Neural crest cell (in vitro differentiated cells): ENCODE results near the gene SLC26A8. TPM values are rescaled to one million over a fixed set of nuclear protein-coding genes. Genes with fewer than 3 reads are reported as not detected.

Experiments used
- DNase-seq: peaks from one replicate; pipeline ENCODE4 v3.0.0; 2021; ENCODE audit warnings: low read depth, mixed read lengths, low spot score
- H3K27ac Mint-ChIP-seq: one replicate; pipeline ENCODE4 v1.8.0; 2021; ENCODE audit warnings: mild to moderate bottlenecking, mixed read lengths; ENCODE audit not compliant: unreplicated experiment
- H3K27me3 Mint-ChIP-seq: 2 replicates; pipeline ENCODE4 v1.8.0; 2021; ENCODE audit warnings: low read depth, mild to moderate bottlenecking, mixed read lengths
- H3K36me3 Mint-ChIP-seq: 2 replicates; pipeline ENCODE4 v1.8.0; 2021; ENCODE audit warnings: low read depth, mild to moderate bottlenecking, mixed read lengths
- H3K4me1 Mint-ChIP-seq: 2 replicates; pipeline ENCODE4 v1.8.0; 2021; ENCODE audit warnings: mixed read lengths
- H3K4me3 Mint-ChIP-seq: one replicate; pipeline ENCODE4 v1.8.0; 2021; ENCODE audit warnings: mild to moderate bottlenecking, mixed read lengths
- H3K9me3 Mint-ChIP-seq: 2 replicates; pipeline ENCODE4 v1.8.0; 2021; ENCODE audit warnings: mixed read lengths
- CTCF ChIP-seq: fragments of 200-600 bp; sonication (generic); conservative IDR thresholded peaks from 2 replicates; pipeline ENCODE4 v1.5.0; 2021; ENCODE audit warnings: antibody characterized with exemption, mild to moderate bottlenecking
- total RNA-seq: library from RNA; stranded (reverse); gene quantifications from 2 replicates; pipeline ENCODE4 v1.2.1, GENCODE V29; 2021

Gene SLC26A8
- total RNA-seq, 1 donor from 2014 or later = 0.33 TPM

DNA sequence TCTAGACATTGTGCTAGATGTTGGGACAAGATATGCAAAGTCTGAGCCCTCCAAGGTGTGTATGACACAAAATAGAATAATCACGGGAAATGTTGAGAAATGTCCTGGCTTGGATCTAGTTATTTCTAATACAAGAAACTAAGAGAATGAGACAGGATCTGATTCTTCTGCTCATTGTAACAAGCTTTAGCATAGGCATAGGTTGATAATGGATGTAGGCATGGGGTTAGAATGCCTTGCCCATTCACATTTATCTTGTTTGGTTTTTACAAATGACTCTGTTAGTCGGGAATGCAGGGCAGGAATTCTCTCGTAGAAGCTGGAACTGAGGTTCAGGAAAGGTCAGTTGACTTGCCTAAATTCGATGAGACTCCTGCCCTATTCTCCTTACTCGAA is 1.5 kb upstream of the SLC26A8 start:
- no peaks in the 10 kb centered on the region for H3K36me3 Mint-ChIP-seq
- no peak for TF ChIP-seq CTCF
- H3K4me1 Mint-ChIP-seq = peaks cover 34% of the 10 kb centered on the region
- peaks cover 28% of the 10 kb centered on the region for H3K27me3 Mint-ChIP-seq
- DNase-seq = no peak
- no peak overlapping the region for H3K27ac Mint-ChIP-seq
- peak overlapping the region; percentile 20 for H3K4me3 Mint-ChIP-seq
- peaks cover 4% of the 10 kb centered on the region for H3K9me3 Mint-ChIP-seq

DNA sequence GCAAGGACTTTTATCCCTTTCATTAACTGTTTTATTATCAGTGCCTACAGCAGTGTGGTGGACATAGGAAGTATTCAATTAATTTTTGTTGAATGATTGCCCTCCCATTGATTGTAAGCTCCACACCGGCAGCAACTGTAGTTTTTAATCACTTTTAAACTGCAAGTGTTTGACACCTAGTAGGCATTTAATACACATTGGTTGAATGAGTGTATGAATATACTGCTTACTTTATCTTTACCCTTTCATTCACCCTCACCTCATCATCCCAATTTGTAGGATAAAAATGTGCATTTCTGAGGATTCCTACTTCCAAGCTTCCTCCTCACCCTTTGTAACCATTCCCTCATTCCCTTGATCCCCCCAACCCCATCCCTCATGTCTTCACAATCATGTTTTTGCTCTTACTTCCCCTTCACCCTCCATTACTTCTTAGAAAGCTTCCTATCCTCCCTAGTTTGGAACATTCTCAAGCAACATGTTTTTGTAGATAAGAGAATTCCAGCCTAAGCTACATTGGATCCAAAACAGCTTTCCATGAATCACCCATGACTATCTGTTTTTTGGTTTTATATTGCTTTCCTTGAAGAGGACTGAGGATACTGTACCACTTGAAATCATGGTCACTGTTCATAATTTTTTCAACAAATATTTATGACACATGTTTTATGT is 955 bp upstream of the SLC26A8 start:
- no peak for TF ChIP-seq CTCF
- Mint-ChIP-seq H3K27me3 (peaks cover 28% of the 10 kb centered on the region), H3K36me3 (no peaks in the 10 kb centered on the region), H3K27ac (no peak overlapping the region), H3K9me3 (peaks cover 4% of the 10 kb centered on the region), H3K4me1 (peaks cover 31% of the 10 kb centered on the region), H3K4me3 (peak overlapping the region; percentile 20)
- no peak for DNase-seq

GRCh38 chr6:36020154-36020553 is 4.3 kb downstream of the SLC26A8 start:
- no peak overlapping the region for H3K4me3 Mint-ChIP-seq
- DNase-seq = no peak
- no peaks in the 10 kb centered on the region for H3K36me3 Mint-ChIP-seq
- TF ChIP-seq CTCF = no peak
- H3K9me3 Mint-ChIP-seq = no peaks in the 10 kb centered on the region
- peaks cover 13% of the 10 kb centered on the region for H3K27me3 Mint-ChIP-seq
- peaks cover 18% of the 10 kb centered on the region for H3K4me1 Mint-ChIP-seq
- no peak overlapping the region for H3K27ac Mint-ChIP-seq

DNA sequence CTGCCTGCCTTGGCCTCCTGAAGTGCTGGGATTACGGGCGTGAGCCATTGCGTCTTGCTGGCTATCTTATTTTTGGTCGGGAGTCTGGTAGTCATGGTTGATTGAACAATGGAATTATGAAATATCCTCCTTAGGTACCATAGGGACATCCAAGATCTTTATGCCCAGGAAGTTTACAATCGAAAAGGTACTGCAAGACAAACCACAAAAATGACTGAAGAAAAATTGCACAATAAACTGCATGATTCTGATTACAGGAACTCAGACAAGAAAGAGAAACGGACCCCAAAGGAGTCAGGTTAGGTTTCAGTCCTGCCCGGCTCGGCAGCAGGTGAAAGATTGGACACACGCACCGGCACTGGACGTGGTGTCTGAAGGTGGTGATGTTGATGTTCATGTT is 5.3 kb downstream of the SLC26A8 start:
- Mint-ChIP-seq H3K9me3 (no peaks in the 10 kb centered on the region), H3K27me3 (peaks cover 6% of the 10 kb centered on the region)
- TF ChIP-seq CTCF = no peak

DNA sequence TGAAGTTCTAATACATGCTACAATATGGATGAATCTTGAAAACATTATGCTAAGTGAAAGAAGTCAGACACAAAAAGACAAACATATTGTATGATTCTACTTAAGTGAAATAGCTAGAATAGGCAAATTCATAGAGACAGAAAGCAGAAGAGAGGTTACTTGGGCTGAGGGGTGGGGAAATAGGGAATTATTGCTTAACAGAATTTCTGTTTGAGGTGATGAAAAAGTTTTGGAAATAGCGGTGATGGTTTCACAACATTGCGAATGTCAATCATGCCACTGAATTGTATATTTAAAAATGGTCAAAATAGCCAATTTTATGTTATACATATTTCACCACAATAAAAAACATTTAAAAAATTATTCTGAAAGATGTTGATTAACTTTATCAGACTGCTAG is 6.1 kb downstream of the SLC26A8 start:
- H3K4me1 Mint-ChIP-seq = peaks cover 7% of the 10 kb centered on the region
- no peaks in the 10 kb centered on the region for H3K36me3 Mint-ChIP-seq
- TF ChIP-seq CTCF = no peak
- no peaks in the 10 kb centered on the region for H3K9me3 Mint-ChIP-seq
- H3K4me3 Mint-ChIP-seq = no peak overlapping the region
- H3K27me3 Mint-ChIP-seq = no peaks in the 10 kb centered on the region
- no peak overlapping the region for H3K27ac Mint-ChIP-seq
- no peak for DNase-seq

More for the DNA sequence above, 5.3 kb downstream of the SLC26A8 start:
- no peak overlapping the region for H3K27ac Mint-ChIP-seq
- DNase-seq = no peak
- H3K4me1 Mint-ChIP-seq = peaks cover 13% of the 10 kb centered on the region
- no peak overlapping the region for H3K4me3 Mint-ChIP-seq
- H3K36me3 Mint-ChIP-seq = no peaks in the 10 kb centered on the region
